ENCODE results near the gene ARL15. TPM values are rescaled to one million over a fixed set of nuclear protein-coding genes. Genes with fewer than 3 reads are reported as not detected.

ARL15 gene
- total and polyA plus RNA-seq, 2 donors (not counting 1 experiment from before 2014, with no cell fraction given): 5.8 to 20.5 TPM

GRCh38 chr5:54259981-54260380 lies 50.4 kb downstream of the ARL15 start:
- H3K27ac ChIP-seq (ENCODE audit: low read length in 2 of 2): no peak overlapping the region
- H3K79me2 ChIP-seq (ENCODE audit: control insufficient read depth, insufficient read depth, low read length): peaks cover 40% of the 10 kb centered on the region
- DNase-seq (no peak), ATAC-seq (ENCODE audit: low read depth) (no peak)
- H3K27me3 ChIP-seq (replicated peaks in 1 of 4; ENCODE audit: control extremely low read depth in 1 of 4, control insufficient read depth in 3 of 4, insufficient read depth in 4 of 4, low read length in 3 of 4): no peaks in the 10 kb centered on the region
- Mint-ChIP-seq H3K9me3 (ENCODE audit: insufficient read depth) (no peaks in the 10 kb centered on the region), H3K27me3 (no peaks in the 10 kb centered on the region), H3K4me1 (peaks cover 33% of the 10 kb centered on the region), H3K27ac (no peak overlapping the region), H3K4me3 (no peak overlapping the region)
- TF ChIP-seq, protein P1, sequence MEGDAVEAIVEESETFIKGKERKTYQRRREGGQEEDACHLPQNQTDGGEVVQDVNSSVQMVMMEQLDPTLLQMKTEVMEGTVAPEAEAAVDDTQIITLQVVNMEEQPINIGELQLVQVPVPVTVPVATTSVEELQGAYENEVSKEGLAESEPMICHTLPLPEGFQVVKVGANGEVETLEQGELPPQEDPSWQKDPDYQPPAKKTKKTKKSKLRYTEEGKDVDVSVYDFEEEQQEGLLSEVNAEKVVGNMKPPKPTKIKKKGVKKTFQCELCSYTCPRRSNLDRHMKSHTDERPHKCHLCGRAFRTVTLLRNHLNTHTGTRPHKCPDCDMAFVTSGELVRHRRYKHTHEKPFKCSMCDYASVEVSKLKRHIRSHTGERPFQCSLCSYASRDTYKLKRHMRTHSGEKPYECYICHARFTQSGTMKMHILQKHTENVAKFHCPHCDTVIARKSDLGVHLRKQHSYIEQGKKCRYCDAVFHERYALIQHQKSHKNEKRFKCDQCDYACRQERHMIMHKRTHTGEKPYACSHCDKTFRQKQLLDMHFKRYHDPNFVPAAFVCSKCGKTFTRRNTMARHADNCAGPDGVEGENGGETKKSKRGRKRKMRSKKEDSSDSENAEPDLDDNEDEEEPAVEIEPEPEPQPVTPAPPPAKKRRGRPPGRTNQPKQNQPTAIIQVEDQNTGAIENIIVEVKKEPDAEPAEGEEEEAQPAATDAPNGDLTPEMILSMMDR (IDR thresholded peaks at IDR 0.05): no peak
- TF ChIP-seq EZH2 (IDR thresholded peaks at IDR 0.05; ENCODE audit: borderline replicate concordance, insufficient read depth, low read depth, low read length, poor library complexity, severe bottlenecking): no peak
- WGBS (ENCODE audit: insufficient coverage): 100% methylated on average over 3 of the region's 4 CpGs
- CTCF ChIA-PET: no interaction called here
- no peak overlapping the region for H2AFZ ChIP-seq (ENCODE audit: insufficient read depth, low read depth, low read length, poor library complexity, severe bottlenecking)
- H3K4me2 ChIP-seq (replicated peaks; ENCODE audit: low read depth, low read length, poor library complexity, severe bottlenecking): no peak overlapping the region
- intact Hi-C loops (cut with micrococcal nuclease): no loop called here
- no peaks in the 10 kb centered on the region for H3K4me1 ChIP-seq (ENCODE audit: control insufficient read depth in 2 of 2, insufficient read depth in 2 of 2, low read length in 2 of 2)
- H4K20me1 ChIP-seq (ENCODE audit: control insufficient read depth, insufficient read depth, low read length, poor library complexity, severe bottlenecking): peaks cover 17% of the 10 kb centered on the region
- no peak overlapping the region for H3K9ac ChIP-seq (ENCODE audit: low read length)
- H3K36me3 ChIP-seq (replicated peaks in 1 of 2; ENCODE audit: control extremely low read depth in 1 of 2, control insufficient read depth in 1 of 2, extremely low read depth in 1 of 2, insufficient read depth in 2 of 2, low read length in 1 of 2): no peaks in the 10 kb centered on the region
- no peak overlapping the region for H3K4me3 ChIP-seq (ENCODE audit: control extremely low read depth in 1 of 5, extremely low read depth in 1 of 5, insufficient read depth in 1 of 5, low read depth in 2 of 5, low read length in 4 of 5)
- POLR2A ChIA-PET: no interaction called here
- no peaks in the 10 kb centered on the region for H3K9me3 ChIP-seq (ENCODE audit: control extremely low read depth in 1 of 3, control insufficient read depth in 2 of 3, insufficient read depth in 1 of 3, low read length in 2 of 3)

DNA sequence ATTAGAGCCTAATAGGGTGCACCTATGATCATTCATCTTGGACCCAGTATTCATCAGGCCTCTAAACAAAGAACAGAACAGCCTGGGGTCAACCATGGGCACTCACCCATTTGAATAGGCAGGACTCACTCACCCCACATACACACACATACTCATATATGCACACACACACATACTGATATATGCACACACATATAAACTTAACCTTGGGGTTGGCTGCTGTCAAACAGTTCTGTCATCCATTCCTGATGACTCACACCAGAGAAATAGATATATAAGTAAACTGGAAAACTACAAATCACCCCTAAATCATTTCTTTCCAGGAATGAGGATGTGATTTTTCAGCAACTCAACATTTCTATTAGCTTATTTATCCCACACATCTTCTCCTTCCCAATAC lies 51.3 kb downstream of the ARL15 start:
- no peaks in the 10 kb centered on the region for H3K27me3 ChIP-seq (replicated peaks in 1 of 4; ENCODE audit: control extremely low read depth in 1 of 4, control insufficient read depth in 3 of 4, insufficient read depth in 4 of 4, low read length in 3 of 4)
- H3K36me3 ChIP-seq (replicated peaks in 1 of 2; ENCODE audit: control extremely low read depth in 1 of 2, control insufficient read depth in 1 of 2, extremely low read depth in 1 of 2, insufficient read depth in 2 of 2, low read length in 1 of 2): no peaks in the 10 kb centered on the region
- ATAC-seq (ENCODE audit: low read depth) (no peak), DNase-seq (no peak)
- ChIA-PET CTCF (no interaction called here), POLR2A (no interaction called here)
- no peak overlapping the region for H3K9ac ChIP-seq (ENCODE audit: low read length)
- H4K20me1 ChIP-seq (ENCODE audit: control insufficient read depth, insufficient read depth, low read length, poor library complexity, severe bottlenecking): peaks cover 17% of the 10 kb centered on the region
- H3K4me1 Mint-ChIP-seq: peaks cover 31% of the 10 kb centered on the region
- H3K4me2 ChIP-seq (replicated peaks; ENCODE audit: low read depth, low read length, poor library complexity, severe bottlenecking): no peak overlapping the region
- no peak overlapping the region for H3K27ac Mint-ChIP-seq
- no peaks in the 10 kb centered on the region for H3K9me3 ChIP-seq (ENCODE audit: control extremely low read depth in 1 of 3, control insufficient read depth in 2 of 3, insufficient read depth in 1 of 3, low read length in 2 of 3)
- no peaks in the 10 kb centered on the region for H3K4me1 ChIP-seq (ENCODE audit: control insufficient read depth in 2 of 2, insufficient read depth in 2 of 2, low read length in 2 of 2)
- no peak overlapping the region for H3K4me3 Mint-ChIP-seq
- intact Hi-C loops (cut with micrococcal nuclease): no loop called here
- H3K4me3 ChIP-seq (ENCODE audit: control extremely low read depth in 1 of 5, extremely low read depth in 1 of 5, insufficient read depth in 1 of 5, low read depth in 2 of 5, low read length in 4 of 5): no peak overlapping the region
- no peak overlapping the region for H3K27ac ChIP-seq (ENCODE audit: low read length in 2 of 2)
- peaks cover 35% of the 10 kb centered on the region for H3K79me2 ChIP-seq (ENCODE audit: control insufficient read depth, insufficient read depth, low read length)
- TF ChIP-seq, protein P1 (IDR thresholded peaks at IDR 0.05): no peak
- no peak for TF ChIP-seq EZH2 (IDR thresholded peaks at IDR 0.05; ENCODE audit: borderline replicate concordance, insufficient read depth, low read depth, low read length, poor library complexity, severe bottlenecking)
- H2AFZ ChIP-seq (ENCODE audit: insufficient read depth, low read depth, low read length, poor library complexity, severe bottlenecking): no peak overlapping the region
- H3K27me3 Mint-ChIP-seq: no peaks in the 10 kb centered on the region
- no peaks in the 10 kb centered on the region for H3K9me3 Mint-ChIP-seq (ENCODE audit: insufficient read depth)

Measured in B cell (primary cell).